Fibroblast of mammary gland (primary cell): Measurements from ENCODE around the gene STEAP1B.
A peak's percentile ranks its signal among the peaks of the same experiment; 100 is the strongest.
"Not testable (repeated sequence)": the region's sequence is repeated elsewhere in the genome, so short reads cannot be mapped to it uniquely, and the experiment has no call there.

Source experiments
- DNase-seq: peaks from one replicate; pipeline ENCODE4 v3.0.0-alpha.2; 2010; ENCODE audit warnings: low read depth
- H3K4me3 ChIP-seq: 2 replicates; pipeline ENCODE4 v1.5.1; 2011; ENCODE audit warnings: low read depth, mild to moderate bottlenecking, low read length, moderate library complexity; ENCODE audit not compliant: control insufficient read depth
- TF ChIP-seq, protein P1 (sequence below): conservative IDR thresholded peaks from 2 replicates; pipeline ENCODE4 v1.5.1; 2011; ENCODE audit warnings: low read depth, low read length, inconsistent platforms; ENCODE audit not compliant: control insufficient read depth, insufficient read depth

STEAP1B gene

GRCh38 chr7:22542669-22543068, 42.7 kb upstream of the STEAP1B start:
- TF ChIP-seq, protein P1, sequence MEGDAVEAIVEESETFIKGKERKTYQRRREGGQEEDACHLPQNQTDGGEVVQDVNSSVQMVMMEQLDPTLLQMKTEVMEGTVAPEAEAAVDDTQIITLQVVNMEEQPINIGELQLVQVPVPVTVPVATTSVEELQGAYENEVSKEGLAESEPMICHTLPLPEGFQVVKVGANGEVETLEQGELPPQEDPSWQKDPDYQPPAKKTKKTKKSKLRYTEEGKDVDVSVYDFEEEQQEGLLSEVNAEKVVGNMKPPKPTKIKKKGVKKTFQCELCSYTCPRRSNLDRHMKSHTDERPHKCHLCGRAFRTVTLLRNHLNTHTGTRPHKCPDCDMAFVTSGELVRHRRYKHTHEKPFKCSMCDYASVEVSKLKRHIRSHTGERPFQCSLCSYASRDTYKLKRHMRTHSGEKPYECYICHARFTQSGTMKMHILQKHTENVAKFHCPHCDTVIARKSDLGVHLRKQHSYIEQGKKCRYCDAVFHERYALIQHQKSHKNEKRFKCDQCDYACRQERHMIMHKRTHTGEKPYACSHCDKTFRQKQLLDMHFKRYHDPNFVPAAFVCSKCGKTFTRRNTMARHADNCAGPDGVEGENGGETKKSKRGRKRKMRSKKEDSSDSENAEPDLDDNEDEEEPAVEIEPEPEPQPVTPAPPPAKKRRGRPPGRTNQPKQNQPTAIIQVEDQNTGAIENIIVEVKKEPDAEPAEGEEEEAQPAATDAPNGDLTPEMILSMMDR: no peak
- H3K4me3 ChIP-seq: no peak overlapping the region

GRCh38 chr7:22542254-22542653, 42.3 kb upstream of the STEAP1B start:
- no peak overlapping the region for H3K4me3 ChIP-seq
- no peak for DNase-seq
- TF ChIP-seq, protein P1: no peak

More at GRCh38 chr7:22542669-22543068, 42.7 kb upstream of the STEAP1B start:
- no peak for DNase-seq

DNA sequence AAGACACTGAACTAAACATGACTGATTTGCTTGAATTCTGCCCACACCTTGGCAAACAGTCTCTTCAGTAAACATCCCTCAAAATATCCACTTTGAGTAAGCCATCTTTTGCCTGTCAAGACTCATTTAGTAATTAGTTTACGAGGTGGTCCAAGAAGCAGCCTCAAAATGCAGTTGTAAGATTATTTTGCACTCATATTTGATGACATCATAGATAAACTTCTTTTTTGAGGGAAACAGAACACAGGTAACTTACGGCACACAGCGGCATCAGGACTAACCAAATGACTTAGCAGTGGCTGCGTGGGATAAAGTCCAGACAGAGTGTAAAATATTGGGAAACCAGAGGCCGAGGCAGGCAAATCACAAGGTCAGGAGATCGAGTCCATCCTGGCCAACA, 41.8 kb upstream of the STEAP1B start:
- no peak for DNase-seq
- H3K4me3 ChIP-seq: no peak overlapping the region
- TF ChIP-seq, protein P1: no peak

GRCh38 chr7:22528537-22528936, 28.5 kb upstream of the STEAP1B start:
- H3K4me3 ChIP-seq, DNase-seq: not testable (repeated sequence)

DNA sequence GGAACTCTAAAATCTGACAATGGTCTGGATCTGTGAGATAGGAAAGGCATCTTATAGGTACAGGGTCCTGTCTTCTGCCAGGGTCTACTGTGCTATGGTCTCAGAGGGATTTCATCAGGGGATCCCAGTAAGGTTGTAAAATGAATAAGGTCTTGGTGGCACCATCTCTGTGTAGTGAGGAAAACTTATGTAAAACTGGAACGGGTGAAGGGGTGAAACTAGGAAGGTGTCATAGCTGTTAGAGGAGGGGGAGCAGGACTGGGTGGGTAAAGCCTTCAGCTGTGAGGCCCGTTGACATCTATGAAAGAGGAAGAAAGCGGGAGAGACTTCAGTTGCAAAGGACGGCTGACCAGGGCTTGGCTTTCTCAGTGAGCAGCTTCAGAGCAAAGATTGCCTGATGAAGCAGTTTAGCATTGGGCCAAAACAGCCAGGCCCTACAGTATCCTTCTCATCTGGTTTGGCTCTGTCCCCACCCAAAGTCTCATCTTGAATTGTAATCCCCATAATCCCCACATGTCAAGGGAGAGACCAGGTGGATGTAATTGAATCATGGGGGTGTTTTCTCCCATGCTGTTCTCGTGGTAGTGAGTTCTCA, 24.5 kb upstream of the STEAP1B start:
- DNase-seq, H3K4me3 ChIP-seq: not testable (repeated sequence)

- TF ChIP-seq, protein P1: peak; percentile 14
- peak; percentile 73 for DNase-seq
- not testable (repeated sequence) for H3K4me3 ChIP-seq
Measured at GRCh38 chr7:22523478-22524352, 23.7 kb upstream of the STEAP1B start.

- H3K4me3 ChIP-seq, DNase-seq: not testable (repeated sequence)
Measured at GRCh38 chr7:22519560-22519959, 19.6 kb upstream of the STEAP1B start.

GRCh38 chr7:22516950-22517349, 17.0 kb upstream of the STEAP1B start:
- not testable (repeated sequence) for H3K4me3 ChIP-seq, DNase-seq

GRCh38 chr7:22514963-22515362, 15.0 kb upstream of the STEAP1B start:
- not testable (repeated sequence) for DNase-seq, H3K4me3 ChIP-seq

DNA sequence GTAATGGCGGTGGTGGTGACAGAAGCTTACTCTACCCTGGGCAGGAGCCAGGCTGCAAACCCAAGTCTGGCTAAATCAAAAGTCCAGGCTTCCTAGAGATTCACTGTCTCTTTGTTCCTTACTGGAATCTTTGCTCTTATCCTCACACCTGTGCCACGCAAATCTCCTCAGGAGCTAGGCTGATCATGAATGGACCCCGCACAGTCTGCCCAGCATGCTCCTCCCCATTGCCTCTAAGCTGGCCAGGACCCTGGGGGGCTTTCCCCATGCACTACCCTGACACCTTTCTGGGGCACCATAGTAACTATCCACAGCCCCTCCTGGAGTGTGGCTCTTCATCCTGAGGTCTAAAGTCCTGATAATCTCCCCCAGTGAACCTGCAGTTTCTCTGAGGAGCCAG, 7.3 kb upstream of the STEAP1B start:
- H3K4me3 ChIP-seq, DNase-seq: not testable (repeated sequence)

DNA sequence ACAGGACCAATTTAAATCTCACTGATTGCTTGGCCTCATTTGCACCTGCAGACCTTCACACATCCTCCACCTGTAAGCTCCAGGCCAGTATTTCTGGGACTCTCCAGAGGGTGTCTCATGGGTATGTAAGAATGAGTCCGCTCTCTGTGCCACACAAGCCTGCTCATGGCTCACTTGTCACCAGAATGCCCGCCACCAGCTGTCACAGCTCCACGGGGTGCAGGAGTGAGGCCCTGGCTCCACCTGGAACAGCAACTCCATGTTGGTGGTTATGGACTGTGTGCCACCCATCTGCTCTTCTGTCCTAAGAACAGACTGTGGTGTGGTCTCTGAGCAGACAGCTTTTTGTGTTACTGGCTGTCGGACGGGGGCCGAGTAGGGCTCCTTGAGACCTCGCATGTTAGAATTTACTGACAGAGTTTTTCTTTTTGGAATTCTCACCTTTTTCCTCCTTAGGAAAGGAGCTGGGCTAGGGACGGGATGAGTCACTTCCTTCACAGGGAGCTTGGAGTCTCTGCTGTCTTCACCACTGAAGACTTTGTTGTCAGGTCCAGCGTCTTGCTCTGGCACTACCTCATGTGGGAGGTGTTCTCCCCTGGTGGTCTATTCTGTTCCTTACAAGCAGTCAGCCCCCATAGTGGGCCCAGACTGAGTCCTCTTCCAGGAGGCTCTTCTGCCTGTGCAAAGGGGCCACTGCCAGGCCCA, 6.5 kb upstream of the STEAP1B start:
- not testable (repeated sequence) for DNase-seq, H3K4me3 ChIP-seq
